ENCODE measurements around the gene BANK1.

DNA sequence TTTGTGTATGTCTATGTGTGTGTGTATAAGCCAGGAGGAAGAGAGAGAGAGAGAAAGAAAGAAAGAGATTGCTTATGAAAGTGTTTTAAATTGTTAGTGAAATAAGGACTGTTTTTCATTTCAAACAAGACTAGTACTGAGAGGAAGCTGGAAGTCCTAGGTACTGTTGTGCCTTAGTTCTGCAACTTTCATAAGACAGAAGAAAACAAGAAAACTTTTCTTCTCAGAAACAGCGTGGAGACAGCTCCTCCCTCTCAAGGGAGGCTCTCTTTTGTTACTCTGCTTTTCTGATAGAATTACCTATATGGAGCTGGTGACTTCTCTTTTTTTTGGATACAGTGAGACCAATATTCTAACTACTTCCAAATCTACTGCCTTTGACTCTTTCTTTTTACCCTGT lies 62.5 kb downstream of the BANK1 start:
- TF ChIP-seq EP300 (conservative IDR thresholded peaks at IDR 0.05; ENCODE audit: poor library complexity, severe bottlenecking) = no peak
- TF ChIP-seq TAF1 (IDR thresholded peaks at IDR 0.05; ENCODE audit: low read depth) = no peak
- TF ChIP-seq, protein P1, sequence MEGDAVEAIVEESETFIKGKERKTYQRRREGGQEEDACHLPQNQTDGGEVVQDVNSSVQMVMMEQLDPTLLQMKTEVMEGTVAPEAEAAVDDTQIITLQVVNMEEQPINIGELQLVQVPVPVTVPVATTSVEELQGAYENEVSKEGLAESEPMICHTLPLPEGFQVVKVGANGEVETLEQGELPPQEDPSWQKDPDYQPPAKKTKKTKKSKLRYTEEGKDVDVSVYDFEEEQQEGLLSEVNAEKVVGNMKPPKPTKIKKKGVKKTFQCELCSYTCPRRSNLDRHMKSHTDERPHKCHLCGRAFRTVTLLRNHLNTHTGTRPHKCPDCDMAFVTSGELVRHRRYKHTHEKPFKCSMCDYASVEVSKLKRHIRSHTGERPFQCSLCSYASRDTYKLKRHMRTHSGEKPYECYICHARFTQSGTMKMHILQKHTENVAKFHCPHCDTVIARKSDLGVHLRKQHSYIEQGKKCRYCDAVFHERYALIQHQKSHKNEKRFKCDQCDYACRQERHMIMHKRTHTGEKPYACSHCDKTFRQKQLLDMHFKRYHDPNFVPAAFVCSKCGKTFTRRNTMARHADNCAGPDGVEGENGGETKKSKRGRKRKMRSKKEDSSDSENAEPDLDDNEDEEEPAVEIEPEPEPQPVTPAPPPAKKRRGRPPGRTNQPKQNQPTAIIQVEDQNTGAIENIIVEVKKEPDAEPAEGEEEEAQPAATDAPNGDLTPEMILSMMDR (IDR thresholded peaks at IDR 0.05; ENCODE audit: poor library complexity, severe bottlenecking) = no peak
- no peak for TF ChIP-seq SMC3 (conservative IDR thresholded peaks at IDR 0.05; ENCODE audit: poor library complexity)
- TF ChIP-seq, protein P2, sequence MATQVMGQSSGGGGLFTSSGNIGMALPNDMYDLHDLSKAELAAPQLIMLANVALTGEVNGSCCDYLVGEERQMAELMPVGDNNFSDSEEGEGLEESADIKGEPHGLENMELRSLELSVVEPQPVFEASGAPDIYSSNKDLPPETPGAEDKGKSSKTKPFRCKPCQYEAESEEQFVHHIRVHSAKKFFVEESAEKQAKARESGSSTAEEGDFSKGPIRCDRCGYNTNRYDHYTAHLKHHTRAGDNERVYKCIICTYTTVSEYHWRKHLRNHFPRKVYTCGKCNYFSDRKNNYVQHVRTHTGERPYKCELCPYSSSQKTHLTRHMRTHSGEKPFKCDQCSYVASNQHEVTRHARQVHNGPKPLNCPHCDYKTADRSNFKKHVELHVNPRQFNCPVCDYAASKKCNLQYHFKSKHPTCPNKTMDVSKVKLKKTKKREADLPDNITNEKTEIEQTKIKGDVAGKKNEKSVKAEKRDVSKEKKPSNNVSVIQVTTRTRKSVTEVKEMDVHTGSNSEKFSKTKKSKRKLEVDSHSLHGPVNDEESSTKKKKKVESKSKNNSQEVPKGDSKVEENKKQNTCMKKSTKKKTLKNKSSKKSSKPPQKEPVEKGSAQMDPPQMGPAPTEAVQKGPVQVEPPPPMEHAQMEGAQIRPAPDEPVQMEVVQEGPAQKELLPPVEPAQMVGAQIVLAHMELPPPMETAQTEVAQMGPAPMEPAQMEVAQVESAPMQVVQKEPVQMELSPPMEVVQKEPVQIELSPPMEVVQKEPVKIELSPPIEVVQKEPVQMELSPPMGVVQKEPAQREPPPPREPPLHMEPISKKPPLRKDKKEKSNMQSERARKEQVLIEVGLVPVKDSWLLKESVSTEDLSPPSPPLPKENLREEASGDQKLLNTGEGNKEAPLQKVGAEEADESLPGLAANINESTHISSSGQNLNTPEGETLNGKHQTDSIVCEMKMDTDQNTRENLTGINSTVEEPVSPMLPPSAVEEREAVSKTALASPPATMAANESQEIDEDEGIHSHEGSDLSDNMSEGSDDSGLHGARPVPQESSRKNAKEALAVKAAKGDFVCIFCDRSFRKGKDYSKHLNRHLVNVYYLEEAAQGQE (IDR thresholded peaks at IDR 0.05; ENCODE audit: borderline replicate concordance) = no peak
- TF ChIP-seq MXI1 (conservative IDR thresholded peaks at IDR 0.05; ENCODE audit: poor library complexity, severe bottlenecking) = no peak
- no peak for TF ChIP-seq RAD21 (conservative IDR thresholded peaks at IDR 0.05)
- no peak for TF ChIP-seq EZH2 (IDR thresholded peaks at IDR 0.05; ENCODE audit: borderline replicate concordance, insufficient read depth, low read length, poor library complexity, severe bottlenecking)
